Measurements from ENCODE around the gene EEIG1. TPM values are rescaled to one million over a fixed set of nuclear protein-coding genes. Genes with fewer than 3 reads are reported as not detected.
A peak's percentile ranks its signal among the peaks of the same experiment; 100 is the strongest.

The EEIG1 gene
- total and polyA plus RNA-seq, 8 donors: 28.2 to 67.3 (median 38.8) TPM

- ATAC-seq: no peak
These were observed 36.1 kb downstream of the EEIG1 start for GRCh38 chr9:127944586-127945218.

GRCh38 chr9:127943731-127944144 is 37.1 kb downstream of the EEIG1 start:
- intact Hi-C loops (cut with DNase I): loop anchor here (2.0 to 10.0 kb wide), 3 partner anchors 91 to 171 kb away; no protein-coding TSS in a partner anchor
- H3K4me1 ChIP-seq: peaks cover 0 to 18% of the 10 kb centered on the region in 2 donors
- TF ChIP-seq CTCF (IDR thresholded peaks at IDR 0.05): peak; percentile 87 to 93
- DNase-seq (peak in 3 of 4 donors; percentile 75 to 96 (median 82)), ATAC-seq (peak; percentile 91)
- no peak overlapping the region for H3K27ac ChIP-seq
- no peaks in the 10 kb centered on the region for H3K27me3 ChIP-seq
- H3K4me3 ChIP-seq: no peak overlapping the region
- peaks cover 0 to 17% of the 10 kb centered on the region in 2 donors for H3K36me3 ChIP-seq
- H3K9me3 ChIP-seq: no peaks in the 10 kb centered on the region

More at GRCh38 chr9:127944586-127945218, 36.1 kb downstream of the EEIG1 start:
- no peaks in the 10 kb centered on the region for H3K9me3 ChIP-seq
- H3K27ac ChIP-seq: no peak overlapping the region
- H3K27me3 ChIP-seq: no peaks in the 10 kb centered on the region
- peaks cover 0 to 18% of the 10 kb centered on the region in 2 donors for H3K4me1 ChIP-seq
- no peak for TF ChIP-seq CTCF (IDR thresholded peaks at IDR 0.05)
- no peak overlapping the region for H3K4me3 ChIP-seq
- intact Hi-C loops (cut with DNase I): loop anchor here in 1 of 2 donors (10.0 kb wide), 2 partner anchors 90 to 170 kb away; no protein-coding TSS in a partner anchor
- DNase-seq: peak in 1 of 4 donors; percentile 62
- peaks cover 0 to 17% of the 10 kb centered on the region in 2 donors for H3K36me3 ChIP-seq

GRCh38 chr9:127943011-127943662 is 37.7 kb downstream of the EEIG1 start:
- no peak for TF ChIP-seq CTCF (IDR thresholded peaks at IDR 0.05)
- H3K27ac ChIP-seq: no peak overlapping the region

GRCh38 chr9:127942216-127943010 is 38.4 kb downstream of the EEIG1 start:
- intact Hi-C loops (cut with DNase I): loop anchor here (2.0 to 10.0 kb wide), 3 partner anchors 92 to 172 kb away; no protein-coding TSS in a partner anchor
- peaks cover 0 to 17% of the 10 kb centered on the region in 2 donors for H3K36me3 ChIP-seq
- DNase-seq: peak in 3 of 4 donors; percentile 73 to 93 (median 75)
- ATAC-seq: peak; percentile 81
- H3K4me3 ChIP-seq: no peak overlapping the region
- H3K9me3 ChIP-seq: no peaks in the 10 kb centered on the region
- peaks cover 0 to 28% of the 10 kb centered on the region in 2 donors for H3K4me1 ChIP-seq
- no peaks in the 10 kb centered on the region for H3K27me3 ChIP-seq
- H3K27ac ChIP-seq: no peak overlapping the region
- peak; percentile 81 to 94 for TF ChIP-seq CTCF (IDR thresholded peaks at IDR 0.05)

More at GRCh38 chr9:127943011-127943662, 37.7 kb downstream of the EEIG1 start:
- intact Hi-C loops (cut with DNase I): loop anchor here (2.0 to 10.0 kb wide), 3 partner anchors 92 to 172 kb away; no protein-coding TSS in a partner anchor
- ATAC-seq (no peak), DNase-seq (no peak)
- Histone ChIP-seq H3K4me1 (peaks cover 0 to 23% of the 10 kb centered on the region in 2 donors), H3K36me3 (peaks cover 0 to 17% of the 10 kb centered on the region in 2 donors), H3K27me3 (no peaks in the 10 kb centered on the region), H3K4me3 (no peak overlapping the region), H3K9me3 (no peaks in the 10 kb centered on the region)

Data from left lung (tissue), 10 donors.